ENCODE measurements around the gene PACSIN1.

The PACSIN1 gene

DNA sequence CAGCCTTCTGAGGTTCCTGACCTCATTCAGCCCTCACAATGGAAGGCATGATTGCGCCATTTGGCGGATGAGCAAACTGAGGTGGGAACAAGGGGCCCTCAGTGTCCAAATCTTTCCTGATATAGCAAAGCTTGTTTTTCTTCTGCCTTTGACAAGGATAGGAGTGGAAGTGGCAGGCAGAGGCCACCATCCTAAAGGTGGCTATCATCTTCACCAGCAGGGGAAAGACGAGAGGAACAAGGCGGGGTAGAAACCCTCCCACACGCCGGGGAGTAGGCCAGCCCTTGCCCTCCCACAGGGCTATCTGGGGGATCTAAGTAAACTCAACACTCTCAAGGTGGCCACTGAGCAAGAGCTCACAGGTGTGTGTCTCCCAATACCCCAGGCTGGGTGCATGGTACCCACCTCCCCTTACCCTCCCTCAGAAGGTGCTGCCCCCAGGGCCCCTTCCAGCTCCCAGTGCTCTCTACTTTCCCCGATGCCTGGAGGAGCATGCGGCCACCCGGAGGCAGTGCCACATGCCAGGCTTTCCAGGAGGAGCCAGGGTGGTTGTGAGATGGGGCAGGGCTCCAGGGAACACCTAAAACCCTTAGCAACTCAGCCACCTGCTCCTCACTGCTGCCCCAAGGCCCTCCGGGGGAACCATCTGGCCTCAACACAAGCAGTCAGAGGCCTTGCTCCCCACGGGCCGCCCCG is 79.0 kb downstream of the PACSIN1 start:
- DNase-seq (ENCODE audit: low read depth): no peak

DNA sequence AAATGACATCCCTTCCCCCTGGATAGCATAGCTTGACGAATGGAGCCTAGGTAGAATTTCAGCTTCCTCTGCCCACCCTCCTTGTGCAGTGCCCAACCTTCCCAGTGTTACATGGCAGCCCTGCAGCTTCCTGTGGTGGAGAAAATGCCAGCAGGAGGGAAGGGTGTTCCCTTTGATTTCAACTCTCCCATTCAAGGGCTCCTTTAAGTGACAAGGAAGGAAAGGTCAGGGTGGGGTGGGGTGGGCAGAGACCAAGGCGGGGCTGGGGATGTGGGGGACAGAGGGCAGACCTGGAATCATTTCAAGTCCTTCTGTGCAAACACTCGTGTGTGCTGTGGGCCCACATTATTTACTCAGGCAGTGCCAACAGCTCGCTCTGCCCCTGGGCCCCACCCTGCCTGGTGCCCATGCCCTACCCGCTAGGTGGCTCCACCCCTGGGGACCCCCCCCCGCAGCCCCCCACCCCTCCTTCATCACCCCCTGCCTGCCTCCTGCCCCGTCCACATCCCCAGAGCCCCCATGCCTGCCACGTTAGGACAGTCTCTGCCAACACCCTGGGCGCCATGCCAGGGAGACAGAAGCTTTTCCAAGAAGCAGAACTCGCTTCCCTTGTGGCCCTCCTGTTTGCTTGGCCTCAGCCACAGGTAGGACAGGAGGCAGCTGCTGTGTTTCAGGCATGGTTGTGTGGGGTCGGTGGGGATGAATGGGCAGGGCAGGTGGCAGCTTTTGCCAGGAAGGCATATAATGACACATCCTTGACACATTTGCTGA is 80.9 kb downstream of the PACSIN1 start:
- no peak for DNase-seq (ENCODE audit: low read depth)

DNA sequence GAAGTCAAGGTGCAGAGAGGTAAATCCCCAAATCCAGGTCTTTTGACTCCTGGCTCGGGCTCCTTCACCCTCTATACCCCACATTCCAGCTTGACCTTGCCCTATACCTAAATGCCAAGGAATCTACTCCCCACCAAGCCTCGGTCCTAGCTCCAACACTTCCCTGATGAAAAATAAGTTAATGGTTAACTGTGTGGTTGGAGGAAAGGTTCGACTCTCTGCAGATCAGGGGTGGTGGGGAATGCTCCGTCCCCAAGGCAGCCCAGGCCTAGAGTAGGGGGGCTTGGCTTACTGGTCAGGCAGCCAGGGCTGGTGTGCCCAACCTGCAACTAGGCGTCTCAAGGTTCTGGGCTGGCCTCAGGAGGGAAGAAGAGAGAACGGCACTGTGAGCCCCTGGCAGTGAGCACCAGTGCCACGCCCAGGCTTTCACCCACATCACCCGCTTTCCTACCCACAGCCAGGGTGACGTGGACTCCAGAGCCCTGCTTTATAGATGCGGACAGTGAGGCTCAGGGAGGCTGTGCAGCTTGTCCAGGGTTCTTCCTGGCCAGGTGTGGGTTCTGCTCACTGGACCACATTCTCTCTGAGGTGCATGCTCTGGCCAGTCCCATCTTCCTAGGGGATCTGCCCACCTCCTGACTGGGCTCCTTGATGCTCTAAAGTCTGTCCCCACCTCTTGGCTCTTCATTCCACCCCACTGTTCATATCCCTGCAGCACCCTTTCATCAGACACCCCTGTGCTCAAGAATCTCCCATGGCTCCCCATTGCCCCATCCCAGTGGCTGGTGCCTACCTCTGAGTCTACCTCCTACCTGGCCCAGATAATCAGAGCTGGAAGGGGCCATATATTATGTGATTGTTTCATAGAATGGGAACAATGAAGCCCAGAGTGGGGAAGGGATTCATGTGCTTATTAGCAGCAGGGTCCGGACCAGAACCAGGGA is 82.1 kb downstream of the PACSIN1 start:
- DNase-seq (ENCODE audit: low read depth): no peak

GRCh38 chr6:34549026-34549803 is 83.3 kb downstream of the PACSIN1 start:
- DNase-seq (ENCODE audit: low read depth): no peak

DNA sequence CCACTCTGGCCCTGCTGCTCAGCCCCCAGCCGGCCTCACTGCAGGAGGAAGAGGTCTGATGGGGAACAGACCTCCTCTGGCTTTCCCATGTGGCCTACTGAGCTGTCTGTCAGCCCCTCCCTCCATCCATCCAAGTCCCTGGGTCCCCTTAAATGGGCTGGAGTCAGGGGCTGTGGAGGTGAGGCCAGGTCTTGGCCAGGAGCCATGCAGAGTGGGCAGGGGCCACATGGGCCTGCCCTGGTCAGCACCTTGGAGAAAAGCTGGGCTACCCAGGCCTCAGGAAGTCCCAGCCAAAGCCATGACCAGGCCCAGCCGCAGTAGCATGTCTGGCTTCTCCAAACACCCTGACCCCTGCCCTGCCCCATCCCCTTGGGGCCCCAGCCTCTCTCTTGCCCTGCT is 83.9 kb downstream of the PACSIN1 start:
- DNase-seq (ENCODE audit: low read depth): no peak

DNA sequence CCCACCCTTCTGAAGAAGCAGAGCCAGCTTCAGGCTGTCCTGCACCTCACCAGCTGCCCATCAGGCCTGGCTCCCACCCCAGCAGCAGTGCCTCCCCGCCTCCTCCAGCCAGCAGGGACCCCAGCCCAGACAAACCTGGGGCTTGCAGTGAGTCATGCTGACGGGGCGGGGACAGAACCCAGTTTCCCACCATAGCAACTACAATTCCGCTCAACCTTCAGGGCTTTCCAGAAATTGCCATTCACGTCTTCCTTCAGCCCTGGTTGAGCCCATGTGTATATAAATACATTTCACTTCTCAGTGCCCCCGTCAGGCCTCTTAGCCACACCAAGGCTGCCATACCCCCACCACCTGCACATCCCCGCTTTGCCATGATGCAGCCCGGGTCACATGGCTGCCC is 85.8 kb downstream of the PACSIN1 start:
- DNase-seq (ENCODE audit: low read depth): no peak

DNA sequence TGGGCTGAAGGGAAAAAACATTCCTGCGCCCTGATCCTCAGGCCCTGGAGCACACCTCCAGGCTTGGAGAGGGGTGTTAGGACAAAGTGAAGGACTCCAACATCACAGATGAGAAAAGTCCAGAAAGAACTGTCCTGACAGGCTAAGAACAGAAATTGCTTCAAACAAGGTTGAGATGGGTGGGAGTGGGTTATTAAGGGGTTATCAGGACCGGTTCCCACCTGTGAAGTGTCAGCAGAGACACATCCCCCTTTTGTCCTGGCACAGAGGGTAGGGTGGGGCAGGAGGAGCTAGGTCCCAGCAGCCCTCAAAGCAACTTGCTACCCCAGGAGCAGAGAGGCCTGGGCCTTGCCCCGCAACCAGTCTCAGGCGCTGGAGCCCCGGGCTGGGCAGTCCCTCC is 86.7 kb downstream of the PACSIN1 start:
- DNase-seq (ENCODE audit: low read depth): no peak

DNA sequence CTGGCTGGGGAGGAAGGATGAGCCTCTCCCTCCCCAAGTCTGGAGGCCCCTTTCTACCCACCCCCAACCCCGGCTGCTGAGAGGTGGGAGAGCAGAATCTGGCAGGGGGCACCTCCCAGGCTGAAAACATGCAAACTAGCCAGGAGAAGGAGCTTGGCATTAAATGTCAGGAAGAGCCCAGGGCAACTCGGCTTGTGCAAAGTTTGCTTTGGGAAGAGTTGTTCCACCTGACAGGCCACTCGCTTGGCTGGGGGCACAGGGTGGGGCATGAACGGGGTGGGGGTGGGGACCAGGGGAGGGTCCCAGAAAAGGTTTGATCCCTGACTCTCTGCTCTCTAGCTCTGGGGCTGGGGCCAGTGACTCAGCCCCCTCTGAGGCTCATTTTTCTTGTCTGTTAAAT is 87.3 kb downstream of the PACSIN1 start:
- DNase-seq (ENCODE audit: low read depth): no peak

- DNase-seq (ENCODE audit: low read depth): no peak
Measured at GRCh38 chr6:34553750-34554149, 87.9 kb downstream of the PACSIN1 start.

- DNase-seq (ENCODE audit: low read depth): no peak
Measured at GRCh38 chr6:34554291-34555006, 88.6 kb downstream of the PACSIN1 start.

GRCh38 chr6:34555007-34555322 is 89.1 kb downstream of the PACSIN1 start:
- DNase-seq (ENCODE audit: low read depth): no peak

DNA sequence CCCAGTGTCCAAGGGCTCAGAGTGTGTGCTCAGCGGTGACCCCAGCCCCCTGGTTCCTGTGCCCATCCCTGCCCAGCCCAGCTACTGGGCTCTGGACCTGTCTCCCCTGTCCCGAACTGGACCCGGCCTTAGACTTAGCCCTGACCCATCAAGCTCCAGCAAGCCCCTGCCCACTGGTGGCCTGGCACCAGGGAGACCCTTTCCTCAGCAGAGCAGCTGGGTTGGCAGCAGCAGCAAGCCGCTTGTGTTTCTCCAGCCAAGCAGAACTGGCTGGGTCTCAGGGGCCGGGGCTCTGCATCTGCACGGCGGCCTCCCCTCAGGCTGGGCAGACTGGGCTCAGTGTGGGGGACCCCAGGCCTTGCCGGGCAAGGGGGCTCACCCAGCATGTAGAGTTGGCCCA is 89.5 kb downstream of the PACSIN1 start:
- DNase-seq (ENCODE audit: low read depth): no peak

GRCh38 chr6:34556031-34556471 is 90.2 kb downstream of the PACSIN1 start, which contains the start of gene SPDEF:
TSS of gene SPDEF (minus strand) at chr6:34556329. CDS start at chr6:34544455, 11,874 bp downstream.
- no peak for DNase-seq (ENCODE audit: low read depth)

- DNase-seq (ENCODE audit: low read depth): no peak
Measured at GRCh38 chr6:34556493-34556892, 90.6 kb downstream of the PACSIN1 start.

GRCh38 chr6:34557228-34557627 is 91.4 kb downstream of the PACSIN1 start:
- no peak for DNase-seq (ENCODE audit: low read depth)

DNA sequence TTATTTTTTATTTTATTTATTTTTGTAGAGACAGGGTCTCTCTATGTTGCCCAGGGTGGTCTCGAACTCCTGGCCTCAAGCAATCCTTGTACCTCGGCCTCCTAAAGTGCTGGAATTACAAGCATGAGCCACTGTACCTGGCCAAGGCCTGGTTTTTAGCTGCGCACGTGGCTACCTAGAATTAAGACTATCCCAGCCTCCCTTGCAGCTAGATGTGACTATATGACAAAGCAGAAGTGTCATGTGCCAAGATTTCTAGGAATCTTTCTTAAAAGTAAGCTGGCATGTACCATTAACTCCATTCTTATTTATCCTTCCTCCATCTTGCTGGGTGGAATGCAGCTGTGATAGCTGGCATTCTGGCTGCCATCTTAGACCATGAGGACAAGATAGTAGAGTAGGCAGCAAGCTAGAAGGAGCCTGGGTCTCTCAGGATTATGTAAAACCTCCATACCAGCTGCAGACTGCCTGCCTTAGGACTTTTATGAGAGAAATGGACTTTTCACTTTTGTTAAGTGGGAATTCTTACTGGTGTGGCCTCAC is 92.4 kb downstream of the PACSIN1 start:
- no peak for DNase-seq (ENCODE audit: low read depth)

DNA sequence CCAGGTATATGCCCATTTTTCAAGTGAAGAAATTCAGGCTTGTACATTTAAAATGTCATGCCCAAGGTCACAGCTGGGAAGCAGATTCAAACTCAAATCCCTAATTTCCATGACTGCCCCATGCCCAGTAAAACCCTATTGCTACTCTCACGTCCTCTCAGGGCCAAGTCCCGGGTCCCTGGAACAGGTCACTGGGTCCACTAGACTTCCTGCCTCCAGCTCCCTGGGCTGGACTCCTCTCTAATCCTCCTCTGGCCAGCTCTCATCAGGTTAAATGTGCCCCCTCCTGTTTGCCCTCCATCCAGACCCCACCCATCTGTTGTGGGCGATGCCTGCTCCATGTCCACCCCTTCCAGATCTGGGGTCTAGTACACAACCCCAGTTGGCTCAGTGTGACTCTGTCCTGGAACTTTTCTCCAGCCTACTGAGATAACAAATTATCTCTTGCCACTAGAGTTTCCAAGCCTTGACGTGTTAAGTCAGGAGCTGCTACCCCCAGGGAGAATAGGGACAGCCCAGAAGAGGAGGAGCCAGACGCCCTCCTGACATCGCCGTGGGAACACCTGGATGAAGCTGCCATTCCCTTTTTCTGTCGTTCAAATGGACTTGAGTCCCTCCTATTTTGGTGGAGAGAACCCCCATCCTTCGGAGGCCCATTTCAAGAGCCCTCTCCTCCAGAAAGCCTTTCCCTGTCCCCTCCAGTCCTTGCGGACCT is 93.9 kb downstream of the PACSIN1 start:
- DNase-seq (ENCODE audit: low read depth): no peak

DNA sequence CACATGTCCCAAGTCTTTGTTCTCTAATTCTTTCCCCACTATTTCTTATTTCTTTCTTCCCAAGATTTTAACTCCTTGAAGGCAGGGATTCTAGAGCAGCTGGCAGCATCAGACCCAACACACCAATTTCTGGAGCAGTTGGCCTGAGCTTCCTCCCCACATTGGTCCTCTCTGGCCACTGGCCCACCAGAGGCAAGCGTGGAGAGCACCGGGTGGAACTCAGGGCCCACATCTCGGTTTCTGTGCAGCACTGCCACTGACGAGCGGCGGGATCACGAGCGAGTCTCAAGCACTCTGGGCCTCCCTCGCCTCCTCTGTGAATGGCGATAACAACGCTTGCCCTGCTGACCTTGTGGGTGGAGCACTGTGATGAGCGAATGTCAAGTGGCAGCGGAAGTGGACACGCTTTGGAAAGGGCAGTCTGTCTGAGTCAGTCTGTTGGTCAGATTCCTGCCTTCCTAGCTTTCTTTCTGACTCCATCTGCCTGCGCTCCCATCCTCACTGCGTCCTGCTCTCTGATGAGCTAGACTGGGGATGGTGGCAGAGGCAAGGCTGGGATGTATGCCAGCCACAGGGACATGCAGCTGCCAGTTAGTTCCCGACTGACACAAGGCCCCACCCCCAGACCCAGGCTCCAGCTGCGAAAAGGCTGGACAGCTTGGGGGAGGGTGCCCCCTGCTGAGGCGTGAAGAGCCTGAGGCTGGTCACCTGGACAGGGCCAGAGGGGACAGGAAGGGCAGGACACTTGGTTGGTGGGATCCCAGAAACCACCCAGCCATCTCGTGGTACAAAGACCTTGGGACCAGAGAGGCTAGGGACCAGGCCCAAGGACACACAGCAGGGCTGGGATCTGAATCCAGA is 94.7 kb downstream of the PACSIN1 start:
- DNase-seq (ENCODE audit: low read depth): no peak

- DNase-seq (ENCODE audit: low read depth): no peak
Measured at GRCh38 chr6:34561227-34561530, 95.3 kb downstream of the PACSIN1 start.

Data from activated T-helper 9 cell treated with anti-CD3 and anti-CD28 coated beads, Interleukin-2, amount 50 U/mL, for 16 hours (primary cell).